Right atrium auricular region (tissue), 2 donors: Measurements from ENCODE around the gene LHX4. TPM values are rescaled to one million over a fixed set of nuclear protein-coding genes. Genes with fewer than 3 reads are reported as not detected.

ENCODE experiments used
- DNase-seq: peaks from one replicate; pipeline ENCODE4 v3.0.0-alpha.2; 2019; ENCODE audit warnings: low spot score
- H3K27ac ChIP-seq, 2 donors: fragments of 200-600 bp; sonication (generic); 1 replicate in 1 of 2; 2 replicates in 1 of 2; pipeline ENCODE4 v1.5.1; 2016 to 2019
- H3K27me3 ChIP-seq, 2 donors: fragments of 200-600 bp; sonication (generic); one replicate each; pipeline versions ENCODE4 v1.5.1 to v1.6.0; 2017 to 2019
- H3K36me3 ChIP-seq: fragments of 200-600 bp; sonication (generic); one replicate; pipeline ENCODE4 v1.5.1; 2016
- H3K4me1 ChIP-seq, 2 donors: fragments of 200-600 bp; sonication (generic); one replicate each; pipeline versions ENCODE4 v1.5.1 to v1.6.0; 2017 to 2019
- H3K4me3 ChIP-seq, 2 donors: fragments of 200-600 bp; sonication (generic); 1 replicate in 1 of 2; 2 replicates in 1 of 2; pipeline ENCODE4 v1.5.1; 2017 to 2019; ENCODE audit warnings: mild to moderate bottlenecking in 1 of 2, moderate library complexity in 1 of 2
- H3K9me3 ChIP-seq, 2 donors: fragments of 200-600 bp; sonication (generic); one replicate each; pipeline ENCODE4 v1.5.1; 2019
- CTCF ChIP-seq, 2 donors: fragments of 200-600 bp; sonication (generic); IDR thresholded peaks; one replicate each; pipeline ENCODE4 v1.5.1; 2019; ENCODE audit warnings: antibody characterized with exemption in 2 of 2
- total RNA-seq, 2 donors: library from RNA; depleted of rRNA; stranded (reverse); fragments of >200 nt; gene quantifications; one replicate each; pipeline ENCODE4 v1.1.0, GENCODE V29; 2016

LHX4 gene
- total RNA-seq, 2 donors from 2014 or later: not detected

GRCh38 chr1:180224902-180225301 lies 5.2 kb upstream of the LHX4 start:
- Histone ChIP-seq H3K4me1 (peaks cover 0 to 11% of the 10 kb centered on the region in 2 donors), H3K27ac (no peak overlapping the region), H3K9me3 (no peaks in the 10 kb centered on the region), H3K27me3 (peaks cover 15 to 20% of the 10 kb centered on the region in 2 donors), H3K4me3 (no peak overlapping the region), H3K36me3 (no peaks in the 10 kb centered on the region)
- TF ChIP-seq CTCF (IDR thresholded peaks at IDR 0.05): no peak
- no peak for DNase-seq

GRCh38 chr1:180225403-180225802 lies 4.7 kb upstream of the LHX4 start:
- DNase-seq: no peak
- Histone ChIP-seq H3K27me3 (peaks cover 20% of the 10 kb centered on the region in 2 donors), H3K36me3 (no peaks in the 10 kb centered on the region)

GRCh38 chr1:180227861-180228647 lies 2.0 kb upstream of the LHX4 start:
- no peak for TF ChIP-seq CTCF (IDR thresholded peaks at IDR 0.05)
- Histone ChIP-seq H3K9me3 (no peaks in the 10 kb centered on the region), H3K4me1 (peaks cover 0 to 35% of the 10 kb centered on the region in 2 donors), H3K27ac (no peak overlapping the region), H3K36me3 (no peaks in the 10 kb centered on the region), H3K27me3 (peaks cover 37 to 47% of the 10 kb centered on the region in 2 donors), H3K4me3 (no peak overlapping the region)
- DNase-seq: no peak

More at GRCh38 chr1:180225403-180225802, 4.7 kb upstream of the LHX4 start:
- no peak overlapping the region for H3K27ac ChIP-seq
- TF ChIP-seq CTCF (IDR thresholded peaks at IDR 0.05): no peak
- no peaks in the 10 kb centered on the region for H3K9me3 ChIP-seq
- H3K4me1 ChIP-seq: peaks cover 0 to 16% of the 10 kb centered on the region in 2 donors
- no peak overlapping the region for H3K4me3 ChIP-seq

- no peak for DNase-seq
- no peaks in the 10 kb centered on the region for H3K36me3 ChIP-seq
- H3K4me1 ChIP-seq: peaks cover 0 to 43% of the 10 kb centered on the region in 2 donors
- H3K27me3 ChIP-seq: peaks cover 43 to 55% of the 10 kb centered on the region in 2 donors
- H3K27ac ChIP-seq: no peak overlapping the region
- no peaks in the 10 kb centered on the region for H3K9me3 ChIP-seq
- H3K4me3 ChIP-seq: peak overlapping the region; percentile 39 to 60
- TF ChIP-seq CTCF (IDR thresholded peaks at IDR 0.05): no peak
Observed at GRCh38 chr1:180228648-180229482, 1.2 kb upstream of the LHX4 start.

GRCh38 chr1:180230416-180230790 lies 339 bp downstream of the LHX4 start:
- Histone ChIP-seq H3K4me3 (peak overlapping the region; percentile 39 to 60), H3K4me1 (peaks cover 0 to 56% of the 10 kb centered on the region in 2 donors), H3K27ac (no peak overlapping the region), H3K27me3 (peaks cover 55 to 70% of the 10 kb centered on the region in 2 donors), H3K9me3 (no peaks in the 10 kb centered on the region), H3K36me3 (no peaks in the 10 kb centered on the region)
- no peak for TF ChIP-seq CTCF (IDR thresholded peaks at IDR 0.05)
- no peak for DNase-seq
